NCI-H460 (cell line): Measurements from ENCODE around the gene GHRL. TPM values are rescaled to one million over a fixed set of nuclear protein-coding genes. Genes with fewer than 3 reads are reported as not detected.

Source experiments
- DNase-seq: peaks from one replicate; pipeline ENCODE4 v3.0.0-alpha.2; 2016; ENCODE audit warnings: low read depth; ENCODE audit errors: extremely low read depth
- polyA plus RNA-seq: library from polyadenylated mRNA; depleted of rRNA; stranded (reverse); fragments of >200 nt; gene quantifications from 2 replicates; pipeline ENCODE4 v1.2.3, GENCODE V29; 2014; cell fraction: nucleus; rRNA removed
- total RNA-seq: library from RNA; depleted of rRNA; stranded (reverse); fragments of >200 nt; shearing (Covaris generic); gene quantifications from 2 replicates; pipeline ENCODE4 v1.2.3, GENCODE V29; 2014; rRNA removed

The GHRL gene, protein sequence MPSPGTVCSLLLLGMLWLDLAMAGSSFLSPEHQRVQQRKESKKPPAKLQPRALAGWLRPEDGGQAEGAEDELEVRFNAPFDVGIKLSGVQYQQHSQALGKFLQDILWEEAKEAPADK
- not detected in 2 replicates for total RNA-seq
- polyA plus RNA-seq: 0.72 TPM in 1 of 2 replicates, not detected in the other

DNA sequence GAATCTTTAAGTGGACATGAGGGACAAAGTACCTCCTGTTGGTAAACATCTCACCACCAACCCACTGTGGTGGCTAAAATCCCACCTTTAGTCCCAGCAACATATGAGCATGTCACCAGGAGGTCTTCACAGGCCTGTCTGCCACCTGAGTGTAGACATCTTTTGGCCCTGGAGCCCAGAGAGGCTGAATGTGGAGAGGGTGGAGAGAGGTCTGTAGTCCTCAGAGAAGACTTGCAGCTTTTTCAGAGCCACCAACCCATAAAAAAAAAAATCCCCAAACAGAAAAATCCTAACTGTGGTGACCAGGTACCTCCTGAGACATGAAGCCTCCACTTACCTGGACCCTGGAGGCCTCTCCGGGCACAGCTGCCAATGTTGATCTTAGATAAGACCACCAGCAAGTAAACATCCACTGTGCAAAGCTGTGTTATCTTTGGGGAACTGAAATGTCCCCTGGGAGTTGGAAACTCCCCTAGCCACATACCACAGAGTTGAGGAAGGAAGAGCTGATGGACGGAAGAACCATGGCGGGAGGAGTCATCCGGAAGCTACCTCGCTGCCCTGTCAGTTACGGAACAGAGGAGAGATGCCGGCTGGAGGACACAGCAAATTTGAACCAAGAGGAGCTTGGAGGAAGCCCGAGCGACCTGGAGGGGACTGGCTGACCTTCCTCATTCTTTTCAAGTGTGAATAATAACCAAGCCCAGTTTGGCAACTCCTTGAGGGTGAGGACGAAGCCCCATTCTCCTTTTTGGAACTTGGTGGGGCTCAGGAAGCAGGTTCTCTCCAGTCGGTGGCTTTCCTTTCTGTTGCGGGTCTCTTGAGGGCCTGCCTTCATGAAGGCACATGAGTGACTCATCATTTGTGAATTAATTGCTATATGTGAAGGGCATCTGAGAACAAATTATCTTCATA is at the start of gene GHRL:
TSS of gene GHRL (minus strand) at position 443 of the 915 bp plus-strand sequence. CDS start 2,767 bp downstream, outside the sequence.
- DNase-seq: no peak

DNA sequence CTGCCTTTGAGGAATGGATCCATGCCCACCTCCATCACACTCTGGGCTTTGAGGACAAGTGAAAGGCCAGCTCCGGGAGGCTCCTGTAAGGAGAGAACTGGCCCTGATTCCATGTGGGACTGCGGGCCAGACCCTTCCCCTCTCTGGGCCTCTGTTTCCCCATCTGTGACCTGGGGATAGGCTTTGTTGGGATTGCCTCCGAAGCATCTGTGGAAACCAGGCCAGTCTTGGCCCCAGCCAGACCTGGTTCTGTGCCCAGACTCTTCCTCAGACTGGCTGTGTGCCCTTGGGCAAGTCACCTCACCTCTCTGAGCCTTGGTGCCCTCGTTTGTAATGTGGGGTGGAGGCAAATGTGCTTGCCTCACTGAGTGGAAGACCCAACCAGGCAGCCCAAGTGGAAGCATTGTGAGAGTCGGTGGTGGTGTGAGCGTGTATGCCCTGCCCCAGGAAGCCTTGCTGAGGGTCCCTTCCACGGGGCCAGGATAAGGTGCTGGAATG is 49.2 kb upstream of the GHRL start:
- DNase-seq: no peak

DNA sequence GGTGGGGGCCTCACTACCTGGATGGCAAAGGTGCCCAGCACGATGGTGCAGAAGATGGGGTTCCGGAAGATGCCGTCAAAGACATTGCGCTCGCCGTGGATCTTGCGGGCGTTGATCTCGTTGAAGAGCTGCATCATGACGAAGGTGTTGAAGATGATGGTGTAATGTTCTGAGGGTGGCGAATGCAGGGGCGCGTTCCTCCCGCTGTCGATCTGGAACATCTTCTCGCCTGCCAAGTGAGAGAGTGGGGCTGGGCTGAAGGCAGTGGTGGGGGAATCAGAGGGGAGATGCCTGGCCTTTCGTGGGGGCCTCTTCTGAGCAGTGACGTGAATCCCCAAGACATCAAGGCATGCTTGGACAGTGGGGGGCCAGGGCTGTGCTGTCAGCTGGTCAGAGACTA is 47.7 kb upstream of the GHRL start:
- DNase-seq: no peak

DNA sequence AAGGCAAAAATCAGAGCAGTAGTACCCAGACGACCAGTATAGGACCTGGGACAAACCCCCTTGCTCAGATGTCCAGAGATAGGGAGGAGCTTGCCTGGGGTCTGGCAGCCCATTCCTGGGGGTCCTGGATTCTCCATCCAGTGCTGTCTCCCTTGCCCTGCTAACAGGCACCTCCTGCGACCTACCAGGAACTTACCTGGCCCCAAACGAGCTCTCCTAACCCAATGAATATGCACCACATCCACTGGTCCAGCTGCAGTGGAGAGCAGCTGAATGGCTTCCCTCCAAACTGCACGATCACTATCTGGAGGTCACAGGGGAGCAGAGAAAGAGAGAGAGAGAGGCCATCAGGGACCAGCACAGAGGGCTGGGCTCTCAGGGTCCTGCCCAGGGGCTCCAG is 47.3 kb upstream of the GHRL start:
- DNase-seq: no peak

DNA sequence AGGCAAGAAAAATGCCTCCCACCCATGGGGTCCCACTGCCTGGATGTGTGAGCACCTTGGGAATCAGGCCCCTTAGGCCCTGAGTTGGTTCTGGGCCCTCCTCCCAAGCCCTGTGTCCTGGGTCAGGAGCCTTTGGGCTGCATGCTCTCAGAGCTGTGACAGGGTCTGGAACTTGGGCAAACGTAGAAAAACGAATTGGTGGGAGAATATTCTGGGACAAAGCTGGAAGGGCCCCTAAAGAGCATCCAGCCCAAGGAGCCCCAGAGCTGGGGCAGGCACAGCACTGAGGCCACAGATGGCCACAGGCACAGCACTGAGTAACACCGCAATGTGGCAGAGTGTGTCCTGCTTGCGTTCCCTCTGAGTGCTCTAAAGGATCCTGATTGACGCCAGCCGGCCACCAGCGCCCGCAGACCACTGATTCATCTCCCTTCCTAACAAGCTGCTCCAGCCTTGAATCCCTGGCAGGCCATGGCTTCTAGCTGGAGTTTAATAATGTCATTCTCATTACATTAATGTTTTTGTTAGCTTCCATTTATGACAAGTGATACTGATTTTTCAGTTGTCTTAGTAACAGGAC is 46.7 kb upstream of the GHRL start:
- DNase-seq: no peak

DNA sequence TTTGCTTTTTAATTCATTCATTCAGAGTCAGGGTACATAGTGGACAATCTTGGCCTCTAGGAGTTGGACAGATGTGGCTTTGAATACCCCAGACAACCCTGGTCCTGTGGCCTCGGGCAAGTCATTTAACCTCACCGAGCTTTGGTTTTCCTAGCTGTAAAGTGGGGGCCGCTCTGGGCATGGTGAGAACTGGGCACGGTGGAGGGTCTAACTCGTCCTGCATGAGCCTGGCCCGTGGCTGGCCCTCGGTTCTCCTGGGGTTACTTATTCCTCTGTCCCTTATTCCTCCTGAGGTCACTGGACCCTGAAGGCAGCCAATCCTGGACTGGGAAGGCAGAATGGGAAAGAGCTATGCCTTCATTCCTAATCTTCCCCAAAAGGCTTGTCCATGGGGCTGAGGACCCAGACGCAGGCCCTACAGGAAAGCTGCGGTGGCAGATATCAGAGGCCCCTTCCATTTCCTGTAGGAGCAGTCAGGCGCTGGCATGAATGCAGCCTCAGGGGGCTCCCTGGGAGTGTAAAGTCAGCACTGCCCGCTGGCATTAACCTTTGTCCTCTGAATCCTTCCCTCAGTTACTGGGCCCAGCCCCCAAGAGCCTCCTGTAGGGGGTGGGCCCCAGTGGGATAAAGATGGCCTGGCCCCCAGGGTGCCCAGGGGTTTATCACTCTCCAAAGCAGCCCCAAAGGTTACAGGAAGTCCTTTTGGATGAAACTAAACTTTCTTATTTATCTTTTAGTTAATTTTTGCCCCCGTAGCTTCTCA is 46.0 kb upstream of the GHRL start:
- DNase-seq: no peak

DNA sequence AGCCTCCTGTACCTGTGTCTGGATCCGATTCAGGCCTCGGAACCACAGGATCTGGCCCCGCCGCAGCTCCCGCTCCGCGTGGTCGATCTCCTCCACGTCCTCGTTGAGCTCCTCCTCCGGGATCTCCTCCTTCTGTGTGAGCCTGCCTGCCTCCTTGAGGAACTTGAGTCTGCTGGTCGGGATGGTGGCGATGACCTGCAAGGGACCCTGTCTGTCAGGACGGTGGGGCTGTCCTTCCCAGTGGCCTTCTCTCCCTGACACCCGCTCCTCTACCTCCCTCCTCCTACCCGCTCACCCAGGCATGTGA is 45.4 kb upstream of the GHRL start:
- no peak for DNase-seq

DNA sequence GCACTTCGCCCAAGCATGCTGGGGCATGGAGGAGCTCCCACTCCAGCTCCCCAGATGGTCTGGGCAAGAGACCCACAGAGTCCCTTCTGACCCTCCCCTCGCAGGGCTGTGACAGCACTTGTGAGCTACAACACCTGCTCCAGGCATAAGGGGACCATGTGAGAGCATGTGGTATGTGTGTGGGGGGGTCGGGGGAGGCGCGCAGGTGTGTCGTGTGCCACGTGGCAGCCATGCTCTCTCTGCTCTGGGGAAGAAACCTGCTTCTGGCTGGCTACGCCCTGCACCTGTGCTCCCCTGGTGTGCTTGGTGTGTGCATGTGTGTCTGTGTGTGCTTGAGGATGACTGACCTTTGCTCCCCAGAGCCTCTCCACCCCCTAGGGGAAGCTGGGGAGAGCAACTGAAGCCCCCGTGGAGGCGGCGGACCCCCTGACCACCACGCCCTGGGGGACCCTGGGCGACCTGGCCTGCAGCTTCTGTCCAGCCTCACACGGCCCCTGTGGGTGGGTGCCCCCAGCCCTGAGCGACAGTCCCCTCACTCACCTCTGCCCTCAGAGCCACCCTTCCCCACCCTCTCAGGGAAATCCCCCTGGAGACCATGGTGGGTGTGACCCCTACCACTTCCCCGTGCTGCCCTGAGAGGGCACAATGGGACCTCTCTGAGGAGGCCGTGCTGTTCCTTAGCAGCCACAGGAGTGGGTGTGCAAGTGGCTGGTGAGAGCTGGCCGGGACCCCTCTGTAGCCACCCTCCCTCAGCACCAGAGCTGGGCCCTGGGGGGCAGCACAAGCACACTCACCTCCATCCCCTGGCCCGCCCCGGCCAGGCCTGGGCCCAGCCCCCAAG is 44.8 kb upstream of the GHRL start:
- DNase-seq: no peak

DNA sequence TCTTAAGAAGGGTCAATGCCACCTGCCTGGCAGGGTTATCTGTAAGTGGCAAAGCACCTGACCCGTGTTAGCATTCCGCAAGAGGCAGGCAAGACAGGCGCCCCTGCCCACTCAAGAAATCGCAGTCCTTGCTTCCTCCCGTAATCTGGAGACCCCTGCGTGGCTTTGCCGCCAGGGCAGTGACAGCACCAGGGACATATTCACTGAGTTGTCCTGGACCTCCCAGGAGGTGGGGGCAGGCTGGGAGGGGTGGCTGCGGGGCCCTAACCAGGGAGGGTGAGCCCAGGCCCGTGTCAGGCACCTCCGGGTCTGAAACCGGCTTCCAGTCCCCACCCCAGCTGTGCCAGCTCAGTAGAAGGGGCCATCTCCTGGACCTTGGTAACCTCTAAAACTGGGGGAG is 44.0 kb upstream of the GHRL start:
- no peak for DNase-seq

DNA sequence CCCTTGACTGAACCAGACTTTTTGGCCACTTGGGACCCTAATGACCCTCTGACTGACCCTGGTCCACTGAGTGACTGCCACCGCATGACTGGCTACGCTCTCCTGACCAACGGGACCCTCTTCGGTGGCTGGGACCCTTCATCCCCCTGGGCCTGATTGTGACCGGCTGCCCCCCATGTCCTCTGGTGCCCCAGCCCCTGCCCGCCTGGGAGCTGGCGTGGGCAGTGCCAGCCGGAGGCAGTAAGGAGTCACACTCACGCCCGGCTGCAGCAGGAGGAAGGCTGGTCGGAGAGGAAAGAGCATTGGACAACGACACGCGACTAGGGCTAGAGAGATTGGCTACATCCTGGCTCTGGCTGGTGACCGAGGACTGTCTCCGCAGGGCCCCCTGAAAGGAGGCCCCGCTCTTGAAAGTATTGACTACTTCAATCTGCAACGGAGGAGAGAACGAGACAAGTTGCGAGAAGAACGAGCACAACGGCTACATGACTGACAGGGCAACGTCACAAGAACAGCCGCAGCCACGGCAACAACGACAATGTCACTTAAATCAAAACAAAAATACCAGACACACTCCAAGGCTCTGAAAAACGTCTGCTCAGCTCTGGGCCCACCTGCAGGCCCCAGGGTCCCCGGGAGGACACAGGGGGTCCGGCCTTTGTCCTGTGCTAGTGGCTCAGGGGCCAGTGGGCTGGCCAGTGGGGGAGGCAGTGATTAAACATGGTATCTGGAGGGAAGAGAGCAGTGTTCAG is 43.3 kb upstream of the GHRL start:
- no peak for DNase-seq

DNA sequence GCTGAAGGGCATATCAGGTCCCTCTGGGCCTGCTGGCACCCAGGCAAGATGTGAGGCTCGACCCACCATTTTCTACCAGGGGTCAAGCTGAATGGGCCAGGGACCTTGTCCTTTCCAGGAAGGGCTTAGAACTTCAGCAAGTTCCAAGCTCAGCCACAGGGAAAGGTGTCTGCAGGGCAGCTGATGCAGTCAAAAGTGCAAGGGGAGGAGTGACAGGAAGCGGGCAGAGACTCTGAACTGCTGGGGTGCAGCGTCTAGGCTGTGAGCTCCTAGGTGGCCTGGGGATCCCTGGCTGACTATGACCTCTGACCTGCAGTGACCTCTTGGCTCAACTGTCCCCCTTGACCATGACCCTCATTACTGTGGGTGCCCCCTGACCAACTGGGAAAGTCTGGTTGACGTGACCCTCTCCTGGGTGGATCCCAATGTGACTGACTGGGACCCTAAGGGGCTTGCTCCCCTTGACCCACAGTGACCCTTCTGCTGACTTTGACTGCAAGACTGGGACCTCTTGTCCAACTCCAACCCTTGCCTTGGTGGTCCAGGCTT is 42.5 kb upstream of the GHRL start:
- DNase-seq: no peak

DNA sequence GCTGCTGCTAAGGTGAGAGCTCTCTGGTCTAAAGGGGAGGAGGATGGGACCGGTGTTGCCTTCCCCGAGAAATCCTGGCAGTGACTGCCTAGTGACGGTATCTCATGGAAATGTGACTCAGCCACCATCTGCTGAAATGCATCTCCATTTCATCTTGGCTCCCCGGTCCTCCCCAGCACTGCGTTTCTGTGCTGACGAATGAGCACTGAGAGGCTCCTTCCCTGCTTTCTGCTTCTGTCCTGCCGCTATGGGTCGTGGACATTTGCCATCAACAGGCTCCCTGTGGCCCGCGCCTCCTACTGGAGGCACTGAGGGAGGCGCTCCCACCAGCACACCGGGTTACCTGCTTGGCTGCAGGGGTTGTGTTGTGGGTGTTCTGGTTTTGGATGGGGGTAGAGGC is 41.7 kb upstream of the GHRL start:
- DNase-seq: no peak

DNA sequence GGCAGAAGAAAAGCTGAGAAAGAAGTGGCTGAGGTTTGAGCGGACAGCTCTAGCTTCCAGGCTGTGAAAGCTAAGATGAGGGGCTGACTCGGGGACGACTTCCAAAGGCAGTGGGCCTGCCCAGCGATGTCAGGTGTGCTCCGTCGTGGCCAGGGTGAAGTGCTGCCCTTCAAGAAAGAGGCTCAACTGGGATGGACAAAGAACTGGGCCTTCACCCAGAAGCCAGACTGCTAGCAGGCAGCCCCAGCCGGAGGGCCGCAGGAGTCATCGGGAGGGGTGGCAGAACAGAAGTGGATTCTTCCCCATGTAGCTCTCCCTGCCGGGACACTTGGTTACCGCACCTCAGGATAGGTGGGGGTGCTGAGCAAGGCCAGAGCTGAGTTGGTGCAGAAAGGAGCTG is 41.3 kb upstream of the GHRL start:
- no peak for DNase-seq

DNA sequence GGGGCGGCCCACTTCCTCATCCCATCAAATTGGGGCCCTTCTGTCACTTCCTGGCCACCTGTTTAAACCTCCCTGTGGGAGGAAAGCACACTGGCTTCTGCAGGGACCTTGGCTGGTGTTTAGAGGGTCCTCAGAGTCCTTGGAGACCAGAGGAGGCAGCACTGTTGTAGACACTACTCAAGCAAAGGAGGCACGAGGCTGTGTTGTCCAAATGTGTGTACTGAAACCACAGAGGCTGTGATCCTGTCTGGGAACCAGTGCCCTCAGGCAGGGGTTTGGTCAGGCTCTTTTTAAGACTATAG is 40.6 kb upstream of the GHRL start:
- no peak for DNase-seq

DNA sequence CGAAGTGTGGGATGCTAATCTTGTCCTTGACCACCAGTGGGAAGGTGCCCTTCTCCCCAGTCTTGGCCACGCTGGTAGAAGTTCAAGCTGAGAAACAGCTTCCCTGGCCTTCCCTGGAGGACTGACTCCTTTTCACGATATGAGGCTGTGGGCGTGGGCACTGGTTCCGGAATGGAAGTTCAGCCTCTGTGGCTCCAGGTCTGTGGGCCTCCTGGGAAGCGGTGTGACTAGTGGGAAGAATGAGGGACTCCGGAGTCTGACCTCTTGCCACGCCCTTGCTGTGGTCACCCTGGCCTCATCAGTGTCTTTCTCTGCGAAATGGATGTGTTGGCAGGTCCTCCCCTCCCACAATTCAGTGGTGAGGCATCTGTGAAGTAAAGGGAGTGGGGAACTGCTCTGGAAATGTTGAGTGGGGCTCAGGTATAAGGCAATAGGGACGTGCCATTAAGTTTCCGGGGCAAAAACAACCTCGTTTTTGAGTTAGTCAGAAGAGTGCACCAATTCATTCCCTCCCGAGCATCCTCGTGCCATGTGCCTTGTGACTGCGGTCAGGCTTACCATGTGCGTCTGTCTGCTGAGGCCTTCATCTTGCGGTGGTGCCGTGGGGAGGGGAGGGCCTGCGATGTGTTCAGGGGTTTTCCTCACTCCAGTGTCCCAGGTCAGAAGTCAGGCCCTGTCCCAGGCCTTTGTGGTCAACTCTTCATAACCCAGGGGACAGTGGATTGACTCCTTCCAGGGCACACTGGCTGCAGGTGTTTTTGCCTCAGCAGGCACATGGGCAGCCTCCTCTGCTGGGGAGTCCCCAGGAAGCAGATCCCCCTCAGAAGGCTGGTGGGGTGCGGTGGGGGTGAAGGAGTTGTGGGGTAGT is 40.0 kb upstream of the GHRL start:
- DNase-seq: no peak

DNA sequence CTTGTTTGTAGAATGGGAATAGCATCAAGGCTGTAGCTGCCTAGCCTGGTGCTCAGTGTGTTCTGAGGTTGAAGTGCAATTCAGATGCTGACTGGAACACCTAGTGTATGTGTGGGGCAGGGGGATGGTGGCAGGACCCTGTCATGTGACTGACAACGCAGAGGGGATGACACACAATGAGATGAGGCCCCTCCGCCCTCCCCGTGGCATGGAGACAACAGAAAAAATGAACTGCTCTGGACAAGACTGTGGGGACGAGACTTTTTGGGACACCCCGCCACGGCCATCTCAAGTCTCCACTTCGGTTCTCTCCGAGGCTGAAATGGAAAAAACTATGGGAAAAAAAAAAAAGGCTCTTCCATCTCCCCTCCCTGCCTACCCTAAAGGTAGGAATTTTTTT is 38.6 kb upstream of the GHRL start:
- no peak for DNase-seq

DNA sequence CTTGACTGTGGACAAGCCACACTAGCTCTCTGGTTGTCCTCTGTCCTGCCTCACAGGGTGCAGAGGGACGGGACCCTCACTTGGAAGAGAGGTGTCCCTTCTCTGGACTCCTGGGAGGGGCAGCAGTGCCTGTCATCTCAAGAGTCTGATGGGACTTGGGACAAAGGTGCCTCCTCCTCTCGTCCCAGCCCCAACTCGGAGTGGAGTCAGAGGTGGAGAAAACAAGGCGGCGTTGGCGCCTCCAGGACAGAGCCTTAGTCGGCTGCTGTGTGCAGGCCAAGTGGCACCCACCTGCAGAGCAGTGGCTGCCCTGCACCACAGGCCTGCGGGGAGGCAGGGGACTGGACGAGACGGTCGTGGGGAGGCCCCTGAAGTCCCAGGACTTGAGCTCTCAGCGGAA is 37.6 kb upstream of the GHRL start:
- DNase-seq: no peak

DNA sequence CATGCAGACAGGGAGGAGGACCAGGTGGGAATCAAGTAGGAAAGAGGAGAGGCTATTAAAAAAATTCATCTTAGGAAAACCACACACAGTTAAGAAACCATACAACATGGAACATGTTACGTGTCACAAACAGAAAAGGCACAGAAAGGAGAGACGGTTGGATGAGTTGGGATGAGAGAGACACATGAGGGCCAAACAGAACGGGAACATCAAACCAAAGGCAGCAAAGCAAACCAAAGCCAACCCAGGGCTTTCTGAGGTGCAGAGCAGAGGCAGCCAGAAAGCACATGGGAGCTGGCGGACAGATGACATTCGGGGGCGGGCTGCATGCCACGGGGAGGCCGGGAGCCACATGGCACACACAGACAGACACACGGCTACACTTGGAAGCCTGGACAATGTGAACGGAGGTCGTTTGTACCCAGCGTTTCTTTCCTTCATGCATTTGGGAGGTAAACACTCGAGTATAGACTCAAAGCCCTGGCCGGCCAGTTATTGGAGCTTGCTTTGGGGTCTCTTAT is 36.8 kb upstream of the GHRL start:
- no peak for DNase-seq
